NK-92 (cell line): Measurements from ENCODE around the gene PKHD1.

Experiments used
- DNase-seq: peaks from one replicate; lab custom pipeline; 2025; ENCODE audit not compliant: unreplicated experiment; lab: John Stamatoyannopoulos, UW

PKHD1 gene

GRCh38 chr6:52046456-52046855, 41.0 kb downstream of the PKHD1 start:
- DNase-seq = no peak

GRCh38 chr6:52045481-52045880, 41.9 kb downstream of the PKHD1 start:
- no peak for DNase-seq

- no peak for DNase-seq
Observed at GRCh38 chr6:52045033-52045432, 42.4 kb downstream of the PKHD1 start.

- no peak for DNase-seq
Observed at GRCh38 chr6:52042141-52042885, 45.1 kb downstream of the PKHD1 start.

GRCh38 chr6:52041134-52041533, 46.3 kb downstream of the PKHD1 start:
- no peak for DNase-seq

GRCh38 chr6:52027699-52028098, 59.7 kb downstream of the PKHD1 start:
- DNase-seq = no peak

GRCh38 chr6:52024451-52025068, 62.9 kb downstream of the PKHD1 start:
- no peak for DNase-seq

- DNase-seq = no peak
Observed at GRCh38 chr6:52022675-52023074, 64.7 kb downstream of the PKHD1 start.

- DNase-seq = no peak
Observed at GRCh38 chr6:52020945-52021570, 66.4 kb downstream of the PKHD1 start.

GRCh38 chr6:52019881-52020280, 67.5 kb downstream of the PKHD1 start:
- DNase-seq = no peak

- no peak for DNase-seq
Observed at GRCh38 chr6:52019092-52019491, 68.3 kb downstream of the PKHD1 start.

GRCh38 chr6:52016915-52017748, 70.3 kb downstream of the PKHD1 start:
- no peak for DNase-seq

GRCh38 chr6:52015953-52016352, 71.5 kb downstream of the PKHD1 start:
- DNase-seq = no peak

- DNase-seq = no peak
Observed at GRCh38 chr6:52014391-52014790, 73.0 kb downstream of the PKHD1 start.

GRCh38 chr6:52013035-52013434, 74.4 kb downstream of the PKHD1 start:
- DNase-seq = no peak

- no peak for DNase-seq
Observed at GRCh38 chr6:52012582-52012981, 74.8 kb downstream of the PKHD1 start.

GRCh38 chr6:52010806-52011205, 76.6 kb downstream of the PKHD1 start:
- DNase-seq = no peak

- DNase-seq = no peak
Observed at GRCh38 chr6:52010145-52010544, 77.3 kb downstream of the PKHD1 start.

GRCh38 chr6:52009466-52010140, 77.8 kb downstream of the PKHD1 start:
- no peak for DNase-seq

- DNase-seq = no peak
Observed at GRCh38 chr6:52000064-52000463, 87.3 kb downstream of the PKHD1 start.
